ENCODE data around the gene ABHD16B. TPM values are rescaled to one million over a fixed set of nuclear protein-coding genes. Genes with fewer than 3 reads are reported as not detected.

The ABHD16B gene
- total RNA-seq, 1 experiment from 2014 or later: not detected

DNA sequence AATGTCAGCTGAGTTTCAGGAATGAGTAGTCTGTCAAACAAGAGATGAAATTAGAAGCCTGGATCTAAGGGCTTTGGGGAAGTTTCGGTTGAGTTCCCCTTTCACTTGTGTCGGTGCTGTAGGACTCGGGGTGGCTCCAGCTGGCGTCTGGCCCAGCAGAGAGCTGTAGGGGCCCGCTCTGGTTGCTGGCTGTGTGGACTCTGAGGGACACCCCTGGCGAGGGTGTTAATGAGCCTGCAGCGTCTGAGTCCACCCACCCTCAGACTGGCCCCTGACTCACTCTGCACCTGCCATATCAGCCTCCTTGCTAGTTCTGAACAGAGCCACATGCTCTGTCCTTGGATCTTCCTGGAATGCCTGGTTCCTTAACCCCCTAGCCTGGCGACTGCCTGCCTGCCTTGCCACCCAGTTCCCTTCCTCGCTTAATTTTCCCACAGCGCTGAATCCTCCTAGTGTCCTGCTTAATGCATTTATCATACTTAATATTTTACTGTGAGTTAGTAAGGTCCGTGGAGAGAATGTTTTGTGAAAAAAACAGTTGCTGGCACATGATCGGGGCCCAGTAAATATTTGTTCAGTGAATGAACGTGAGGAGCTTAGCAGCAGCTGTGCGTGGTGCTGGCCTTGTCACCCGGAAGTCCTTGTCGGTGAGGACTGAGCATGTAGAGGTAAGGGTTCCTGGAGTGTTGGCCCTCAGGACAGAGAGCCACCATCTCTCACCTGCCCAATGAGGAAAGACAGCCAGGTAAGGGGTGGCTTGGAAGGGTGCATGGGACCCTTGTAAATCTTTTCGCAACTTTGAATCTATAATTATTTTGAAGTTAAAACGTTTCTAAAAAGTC lies 35.2 kb downstream of the ABHD16B start:
- Histone ChIP-seq H3K36me3 (replicated peaks; ENCODE audit: control insufficient read depth, insufficient read depth, low read length) (peaks cover 1% of the 10 kb centered on the region; the same call in 1 of the 2 replicates), H3K27me3 (ENCODE audit: control insufficient read depth, insufficient read depth, low read length) (no peaks in the 10 kb centered on the region), H3K4me3 (ENCODE audit: insufficient read depth, low read depth, low read length) (peak overlapping the region; percentile 33; the same call in 1 of the 2 replicates)
- DNase-seq: peak; percentile 67

DNA sequence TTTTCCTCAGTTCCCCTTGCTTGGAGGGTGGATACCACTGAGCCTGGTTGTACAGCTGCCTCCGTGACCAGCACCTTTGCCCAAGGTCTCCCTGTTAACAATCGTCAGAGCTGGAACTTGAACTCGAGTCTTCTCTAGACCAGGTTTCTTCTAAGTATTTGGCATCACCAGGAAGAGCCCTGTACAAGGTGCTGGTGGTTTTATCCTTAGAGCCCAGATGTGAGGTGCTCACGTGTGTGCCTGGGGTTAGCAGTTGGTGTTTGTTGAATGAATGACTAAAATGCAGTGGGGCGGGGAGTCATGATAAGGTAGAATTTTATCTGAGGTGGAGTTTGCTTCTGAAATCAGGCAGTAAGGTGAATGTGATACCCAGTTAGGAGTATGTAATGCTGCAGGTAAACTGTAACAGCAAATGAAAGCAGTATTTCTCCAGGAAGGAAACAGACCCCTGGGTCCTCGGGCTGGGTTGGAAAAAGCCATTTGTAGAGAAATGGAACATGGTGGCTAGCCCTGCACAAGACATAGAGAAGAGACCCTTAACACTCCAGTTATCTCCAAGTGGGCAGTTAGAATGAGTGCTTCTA lies 36.8 kb downstream of the ABHD16B start:
- DNase-seq: no peak
- Histone ChIP-seq H3K27me3 (ENCODE audit: control insufficient read depth, insufficient read depth, low read length) (no peaks in the 10 kb centered on the region), H3K4me3 (ENCODE audit: insufficient read depth, low read depth, low read length) (no peak overlapping the region), H3K36me3 (replicated peaks; ENCODE audit: control insufficient read depth, insufficient read depth, low read length) (peaks cover 1% of the 10 kb centered on the region; the same call in 1 of the 2 replicates)

DNA sequence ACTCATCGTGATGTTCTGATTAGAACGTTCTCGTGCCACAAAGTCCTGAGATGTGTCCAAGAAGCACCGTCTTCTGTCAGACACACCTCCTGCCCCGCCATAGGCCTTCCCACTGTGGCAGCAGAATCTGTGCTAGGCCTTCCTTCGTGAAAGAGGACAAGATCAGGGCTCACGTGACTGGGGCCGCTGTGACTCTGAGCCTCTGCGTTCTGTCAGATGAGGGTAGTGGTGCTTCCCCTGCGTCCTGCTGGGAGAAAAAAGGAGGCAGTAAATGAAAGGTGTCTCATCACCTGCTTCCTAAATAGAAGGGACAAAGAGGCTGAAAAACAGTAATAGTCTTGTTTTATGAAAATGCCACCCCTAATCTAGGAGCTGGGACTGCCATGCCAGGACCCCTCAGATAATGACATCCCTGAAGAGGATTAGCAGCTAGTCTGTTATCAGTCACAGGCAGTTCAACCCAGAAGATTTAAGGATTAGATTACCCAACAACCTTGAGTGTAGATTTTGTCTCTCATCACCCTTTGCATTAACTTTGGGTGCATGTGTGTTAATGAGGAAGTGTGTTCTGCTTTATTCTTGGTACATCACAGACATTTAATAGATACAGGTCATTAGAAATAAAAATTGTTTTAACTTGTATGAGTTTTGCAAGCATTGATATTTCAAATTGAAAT lies 37.7 kb downstream of the ABHD16B start:
- peaks cover 1% of the 10 kb centered on the region; the same call in 1 of the 2 replicates for H3K36me3 ChIP-seq (replicated peaks; ENCODE audit: control insufficient read depth, insufficient read depth, low read length)
- DNase-seq: no peak
- no peak overlapping the region for H3K4me3 ChIP-seq (ENCODE audit: insufficient read depth, low read depth, low read length)
- no peaks in the 10 kb centered on the region for H3K27me3 ChIP-seq (ENCODE audit: control insufficient read depth, insufficient read depth, low read length)

DNA sequence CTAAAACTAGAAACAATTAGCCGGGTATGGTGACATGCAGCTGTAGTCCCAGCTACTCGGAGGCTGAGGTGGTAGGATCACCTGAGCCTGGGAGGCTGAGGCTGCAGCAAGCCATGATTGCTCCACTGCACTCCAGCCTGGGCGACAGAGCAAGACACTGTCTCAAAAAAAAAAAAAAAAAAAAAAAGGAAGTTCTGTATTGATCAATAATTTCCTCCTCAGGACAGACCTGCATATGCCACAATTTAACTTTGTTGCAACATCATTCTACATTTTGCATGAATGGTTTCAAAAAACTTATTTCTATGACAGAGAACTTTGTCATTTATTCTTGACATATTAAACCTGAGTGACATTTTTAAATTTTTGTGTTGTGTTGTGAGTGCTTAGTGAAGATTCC lies 39.1 kb downstream of the ABHD16B start:
- Histone ChIP-seq H3K36me3 (replicated peaks; ENCODE audit: control insufficient read depth, insufficient read depth, low read length) (peaks cover 1% of the 10 kb centered on the region; the same call in 1 of the 2 replicates), H3K4me3 (ENCODE audit: insufficient read depth, low read depth, low read length) (no peak overlapping the region)

DNA sequence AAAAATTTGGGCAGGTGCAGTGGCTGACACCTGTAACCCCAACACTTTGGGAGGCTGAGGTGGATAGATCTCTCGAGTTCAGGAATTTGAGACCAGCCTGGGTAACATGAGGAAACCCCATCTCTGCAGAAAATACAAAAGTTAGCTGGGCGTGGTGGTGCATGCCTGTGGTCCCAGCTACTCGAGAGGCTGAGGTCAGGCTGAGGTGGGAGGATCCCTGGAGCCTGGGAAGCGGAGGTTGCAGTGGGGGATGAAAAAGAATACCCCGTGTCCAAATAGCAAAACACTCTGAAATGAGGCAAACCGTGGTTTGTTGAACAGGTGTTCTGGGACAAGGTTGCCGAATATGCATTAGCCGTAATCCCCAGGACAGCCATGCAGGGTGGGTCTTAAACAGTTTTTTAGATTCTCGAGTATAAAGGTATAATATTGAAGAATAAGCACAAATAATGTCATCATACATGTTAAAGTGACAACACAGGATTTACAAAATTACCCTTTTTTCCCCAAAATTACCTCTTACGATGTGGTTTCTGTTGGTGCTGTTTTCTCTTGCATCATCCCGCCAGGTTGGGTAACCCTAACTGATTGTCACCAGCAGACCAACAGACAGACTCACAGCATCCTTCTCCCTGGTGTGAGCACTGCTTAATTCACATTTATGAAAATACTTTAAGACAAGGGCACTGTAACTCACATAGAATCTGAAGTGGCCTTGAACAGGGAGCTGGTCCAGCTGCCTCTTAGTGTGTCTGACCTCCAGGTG lies 42.7 kb downstream of the ABHD16B start:
- Histone ChIP-seq H3K4me3 (ENCODE audit: insufficient read depth, low read depth, low read length) (no peak overlapping the region), H3K36me3 (replicated peaks; ENCODE audit: control insufficient read depth, insufficient read depth, low read length) (no peaks in the 10 kb centered on the region), H3K27me3 (ENCODE audit: control insufficient read depth, insufficient read depth, low read length) (no peaks in the 10 kb centered on the region)
- no peak for DNase-seq

More for the DNA sequence above, 39.1 kb downstream of the ABHD16B start:
- DNase-seq: no peak
- no peaks in the 10 kb centered on the region for H3K27me3 ChIP-seq (ENCODE audit: control insufficient read depth, insufficient read depth, low read length)

DNA sequence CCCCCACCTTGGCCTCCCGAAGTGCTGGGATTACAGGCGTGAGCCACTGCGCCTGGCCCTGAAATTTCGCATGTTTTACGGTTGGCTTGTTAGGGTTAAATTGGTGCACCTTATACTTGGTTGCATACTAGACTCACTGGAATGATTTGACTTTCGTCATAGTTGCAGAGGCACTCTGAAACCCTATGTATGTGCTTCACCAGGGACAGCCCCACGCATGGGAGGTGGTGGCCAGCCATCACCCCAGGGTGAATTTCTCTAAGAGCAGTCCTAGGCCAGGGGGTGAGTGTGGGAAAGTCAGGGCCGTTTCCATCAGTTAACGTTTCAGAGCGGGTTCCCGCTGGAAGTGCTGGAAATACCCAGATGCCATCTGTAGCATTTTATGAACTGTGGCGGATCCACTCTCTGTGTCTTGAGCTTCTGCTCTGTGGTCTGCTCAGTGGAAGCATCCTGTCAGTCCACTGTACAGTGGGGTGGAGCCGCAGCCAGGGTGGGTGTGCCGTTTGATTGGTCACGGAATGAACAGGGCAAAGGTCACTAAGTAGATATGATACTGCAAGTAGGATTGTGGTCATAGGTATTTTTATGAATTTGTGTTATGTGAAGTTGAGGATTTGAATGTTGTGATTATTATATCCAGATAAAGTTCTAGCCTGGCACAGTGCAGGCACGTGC lies 46.8 kb downstream of the ABHD16B start:
- Histone ChIP-seq H3K36me3 (replicated peaks; ENCODE audit: control insufficient read depth, insufficient read depth, low read length) (no peaks in the 10 kb centered on the region), H3K27me3 (ENCODE audit: control insufficient read depth, insufficient read depth, low read length) (no peaks in the 10 kb centered on the region), H3K4me3 (ENCODE audit: insufficient read depth, low read depth, low read length) (no peak overlapping the region)
- no peak for DNase-seq

DNA sequence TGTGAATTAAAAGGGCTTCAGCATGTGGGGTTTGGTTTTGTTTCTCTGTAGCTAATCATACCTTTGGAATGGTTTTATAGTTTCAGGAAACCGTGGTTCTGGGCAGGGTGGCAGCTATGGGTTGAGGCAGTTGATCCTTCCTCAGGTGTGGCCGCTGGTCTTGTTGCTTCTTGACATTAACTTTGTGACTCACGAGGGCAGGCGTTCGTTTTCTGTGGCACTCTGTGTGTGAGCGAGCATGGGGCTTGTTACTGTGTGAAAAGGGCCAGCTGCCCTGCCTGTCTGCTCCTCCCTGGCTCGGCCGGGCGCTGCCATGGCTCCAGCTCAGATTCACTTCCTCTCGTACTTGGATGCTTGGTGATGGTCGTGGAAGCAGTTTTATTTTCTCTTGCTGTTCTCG lies 49.9 kb downstream of the ABHD16B start:
- H3K4me3 ChIP-seq (ENCODE audit: insufficient read depth, low read depth, low read length): no peak overlapping the region
- peak; percentile 55 for DNase-seq
- no peaks in the 10 kb centered on the region for H3K27me3 ChIP-seq (ENCODE audit: control insufficient read depth, insufficient read depth, low read length)
- H3K36me3 ChIP-seq (replicated peaks; ENCODE audit: control insufficient read depth, insufficient read depth, low read length): no peaks in the 10 kb centered on the region

Other genes with a start within 250 kb of the ABHD16B start
- gene GMEB2, start 234.4 kb upstream of the ABHD16B start, total RNA-seq (2014; rRNA removed; shearing (Covaris generic)): 17.0 and 21.4 TPM in 2 replicates
- 24.9 and 32.7 TPM in 2 replicates for gene STMN3, start 208.1 kb upstream of the ABHD16B start, total RNA-seq (2014; rRNA removed; shearing (Covaris generic))
- gene RTEL1, start 203.2 kb upstream of the ABHD16B start, total RNA-seq (2014; rRNA removed; shearing (Covaris generic)): 15.1 and 22.4 TPM in 2 replicates
- not detected in 2 replicates for gene TNFRSF6B, start 164.8 kb upstream of the ABHD16B start, total RNA-seq (2014; rRNA removed; shearing (Covaris generic))
- 24.2 and 26.2 TPM in 2 replicates for gene ARFRP1, start 153.5 kb upstream of the ABHD16B start, total RNA-seq (2014; rRNA removed; shearing (Covaris generic))
- 32.6 and 52.0 TPM in 2 replicates for gene ZGPAT, start 153.5 kb upstream of the ABHD16B start, total RNA-seq (2014; rRNA removed; shearing (Covaris generic))
- 7.7 and 10.5 TPM in 2 replicates for gene LIME1, start 124.8 kb upstream of the ABHD16B start, total RNA-seq (2014; rRNA removed; shearing (Covaris generic))
- 38.3 and 62.2 TPM in 2 replicates for gene SLC2A4RG, start 121.7 kb upstream of the ABHD16B start, total RNA-seq (2014; rRNA removed; shearing (Covaris generic))
- 13.5 and 20.0 TPM in 2 replicates for gene ZBTB46, start 30.2 kb upstream of the ABHD16B start, total RNA-seq (2014; rRNA removed; shearing (Covaris generic))
- 76.0 and 79.3 TPM in 2 replicates for gene TPD52L2, start 3.8 kb downstream of the ABHD16B start, total RNA-seq (2014; rRNA removed; shearing (Covaris generic))
- 29.2 and 30.8 TPM in 2 replicates for gene DNAJC5, start 33.6 kb downstream of the ABHD16B start, total RNA-seq (2014; rRNA removed; shearing (Covaris generic))
- gene UCKL1, start 94.9 kb downstream of the ABHD16B start, total RNA-seq (2014; rRNA removed; shearing (Covaris generic)): 21.8 and 26.6 TPM in 2 replicates
- 13.3 and 15.5 TPM in 2 replicates for gene ZNF512B, start 108.4 kb downstream of the ABHD16B start, total RNA-seq (2014; rRNA removed; shearing (Covaris generic))
- 3.8 and 5.7 TPM in 2 replicates for gene SAMD10, start 118.1 kb downstream of the ABHD16B start, total RNA-seq (2014; rRNA removed; shearing (Covaris generic))
- 70.8 and 75.3 TPM in 2 replicates for gene PRPF6, start 119.6 kb downstream of the ABHD16B start, total RNA-seq (2014; rRNA removed; shearing (Covaris generic))
- 1.1 and 1.6 TPM in 2 replicates for gene C20orf204, start 174.7 kb downstream of the ABHD16B start, total RNA-seq (2014; rRNA removed; shearing (Covaris generic))
- 0.52 and 1.2 TPM in 2 replicates for gene SOX18, start 188.1 kb downstream of the ABHD16B start, total RNA-seq (2014; rRNA removed; shearing (Covaris generic))
- 27.3 and 29.4 TPM in 2 replicates for gene TCEA2, start 201.7 kb downstream of the ABHD16B start, total RNA-seq (2014; rRNA removed; shearing (Covaris generic))
- gene RGS19, start 218.0 kb downstream of the ABHD16B start, total RNA-seq (2014; rRNA removed; shearing (Covaris generic)): 24.3 and 27.0 TPM in 2 replicates
- 2.4 and 4.4 TPM in 2 replicates for gene OPRL1, start 218.6 kb downstream of the ABHD16B start, total RNA-seq (2014; rRNA removed; shearing (Covaris generic))
- gene LKAAEAR1, start 222.9 kb downstream of the ABHD16B start, total RNA-seq (2014; rRNA removed; shearing (Covaris generic)): 0.45 TPM in 1 of 2 replicates, not detected in the other
- not detected in 2 replicates for gene NPBWR2, start 246.1 kb downstream of the ABHD16B start, total RNA-seq (2014; rRNA removed; shearing (Covaris generic))

All from H7 (cell line).